ENCODE results near the gene EVI2A.

- no peak for TF ChIP-seq CTCF (IDR thresholded peaks at IDR 0.05 in 2 of 3, conservative IDR thresholded peaks at IDR 0.05 in 1 of 3; ENCODE audit: borderline replicate concordance in 1 of 3, insufficient read depth in 1 of 3, low read depth in 2 of 3, low read length in 2 of 3)
- TF ChIP-seq POLR2A (IDR thresholded peaks at IDR 0.05; ENCODE audit: borderline replicate concordance, extremely low read depth, insufficient read depth, insufficient read length) = no peak
- TF ChIP-seq CEBPB (IDR thresholded peaks at IDR 0.05; ENCODE audit: low read depth) = no peak
- TF ChIP-seq CBX3 (IDR thresholded peaks at IDR 0.05; ENCODE audit: low read depth) = no peak
Measured at GRCh38 chr17:31357839-31358394, 36.5 kb upstream of the EVI2A start.
